22Rv1 (cell line): Measurements from ENCODE around the gene AKAP9.

Experiments used
- ZFX ChIP-seq: fragments of 450-650 bp; IDR thresholded peaks from 2 replicates; pipeline ENCODE4 v1.6.1; 2017; ENCODE audit warnings: antibody characterized with exemption, borderline replicate concordance
- TF ChIP-seq, protein P1 (sequence below): fragments of 450-650 bp; IDR thresholded peaks from 2 replicates; pipeline ENCODE4 v1.5.1; 2017; ENCODE audit warnings: mild to moderate bottlenecking

DNA sequence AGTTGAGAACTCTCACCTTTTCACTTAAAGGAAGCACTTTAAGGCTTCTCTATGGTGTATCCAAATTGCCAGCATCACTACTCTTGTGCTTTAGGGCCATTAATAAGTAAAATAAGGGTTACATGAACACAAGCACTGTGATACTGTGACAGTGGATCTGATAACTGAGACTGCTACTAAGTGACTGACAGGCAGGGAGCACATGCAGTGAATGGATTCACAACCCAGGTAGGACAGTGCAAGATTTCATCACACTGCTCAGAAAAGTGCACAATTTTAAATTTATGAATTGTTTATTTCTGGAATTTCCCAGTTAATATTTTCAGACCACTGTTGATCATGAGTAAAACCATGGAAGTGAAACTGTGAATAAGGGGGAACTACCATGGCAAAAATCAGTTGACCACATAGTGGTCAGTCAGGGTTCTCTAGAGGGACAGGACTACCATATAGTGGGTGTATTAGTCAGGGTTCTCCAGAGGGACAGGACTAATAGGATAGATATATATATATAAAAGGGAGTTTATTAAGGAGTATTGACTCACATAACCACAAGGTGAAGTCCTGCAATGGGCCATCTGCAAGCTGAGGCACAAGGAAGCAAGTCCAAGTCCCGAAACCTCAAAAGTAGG, 214.6 kb downstream of the AKAP9 start:
- TF ChIP-seq, protein P1, sequence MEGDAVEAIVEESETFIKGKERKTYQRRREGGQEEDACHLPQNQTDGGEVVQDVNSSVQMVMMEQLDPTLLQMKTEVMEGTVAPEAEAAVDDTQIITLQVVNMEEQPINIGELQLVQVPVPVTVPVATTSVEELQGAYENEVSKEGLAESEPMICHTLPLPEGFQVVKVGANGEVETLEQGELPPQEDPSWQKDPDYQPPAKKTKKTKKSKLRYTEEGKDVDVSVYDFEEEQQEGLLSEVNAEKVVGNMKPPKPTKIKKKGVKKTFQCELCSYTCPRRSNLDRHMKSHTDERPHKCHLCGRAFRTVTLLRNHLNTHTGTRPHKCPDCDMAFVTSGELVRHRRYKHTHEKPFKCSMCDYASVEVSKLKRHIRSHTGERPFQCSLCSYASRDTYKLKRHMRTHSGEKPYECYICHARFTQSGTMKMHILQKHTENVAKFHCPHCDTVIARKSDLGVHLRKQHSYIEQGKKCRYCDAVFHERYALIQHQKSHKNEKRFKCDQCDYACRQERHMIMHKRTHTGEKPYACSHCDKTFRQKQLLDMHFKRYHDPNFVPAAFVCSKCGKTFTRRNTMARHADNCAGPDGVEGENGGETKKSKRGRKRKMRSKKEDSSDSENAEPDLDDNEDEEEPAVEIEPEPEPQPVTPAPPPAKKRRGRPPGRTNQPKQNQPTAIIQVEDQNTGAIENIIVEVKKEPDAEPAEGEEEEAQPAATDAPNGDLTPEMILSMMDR: no peak
- no peak for TF ChIP-seq ZFX
